ENCODE results near the gene ZNF221. TPM values are rescaled to one million over a fixed set of nuclear protein-coding genes. Genes with fewer than 3 reads are reported as not detected.

Gene ZNF221
- total RNA-seq, 1 donor from 2014 or later: 8.7 TPM

DNA sequence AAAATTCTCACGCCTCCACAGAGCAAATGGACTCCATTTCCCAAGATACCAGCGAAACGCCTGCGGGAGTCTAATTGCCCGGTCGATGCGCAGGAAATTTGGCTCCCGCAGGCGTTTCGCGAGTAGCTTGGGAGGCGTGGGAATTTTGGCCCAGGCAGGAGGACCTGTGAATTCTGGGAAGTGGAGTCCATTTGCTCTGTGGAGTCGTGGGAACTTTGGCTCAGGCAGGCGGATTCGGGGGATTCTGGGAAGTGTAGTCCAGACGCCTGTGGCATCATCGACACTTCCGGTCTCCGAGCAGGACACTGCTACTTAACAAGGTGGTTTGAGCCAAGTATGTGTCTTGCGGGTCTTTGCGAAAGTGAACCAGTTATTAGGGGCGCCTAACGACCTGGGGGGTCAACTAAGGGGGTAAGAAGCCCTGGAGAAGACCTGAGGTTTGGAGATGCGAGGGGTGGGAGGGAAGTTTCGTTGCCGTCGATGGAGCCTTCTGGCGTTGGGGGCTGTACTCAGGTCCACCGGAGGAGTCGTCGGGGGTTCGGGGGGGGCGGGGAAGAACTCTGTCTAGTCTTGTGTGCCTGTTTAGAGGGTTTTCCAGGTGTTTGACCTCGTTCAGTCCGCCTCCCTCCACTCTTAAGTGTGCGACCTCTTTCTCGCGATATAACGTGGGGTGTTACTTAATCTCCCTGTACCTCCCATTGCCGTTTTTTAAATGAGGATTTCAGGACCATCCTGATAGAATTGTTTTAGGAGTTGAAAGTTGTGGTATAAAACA is 33.1 kb downstream of the ZNF221 start, which contains the start of gene ZNF155:
TSS of gene ZNF155 (plus strand) at position 277 of the 775 bp plus-strand sequence. CDS start 4,356 bp downstream, outside the sequence.
- Mint-ChIP-seq H3K9me3 (ENCODE audit: low read depth) (peaks cover 24% of the 10 kb centered on the region), H3K4me1 (ENCODE audit: low read depth) (peaks cover 13% of the 10 kb centered on the region), H3K27me3 (ENCODE audit: low read depth) (no peaks in the 10 kb centered on the region), H3K36me3 (ENCODE audit: low read depth) (peaks cover 12% of the 10 kb centered on the region), H3K4me3 (ENCODE audit: unreplicated experiment) (peak within 1 kb of the TSS; percentile 99), H3K27ac (ENCODE audit: unreplicated experiment) (peak within 1 kb of the TSS; percentile 99)
- DNase-seq (ENCODE audit: low spot score): no peak
- TF ChIP-seq, protein P1, sequence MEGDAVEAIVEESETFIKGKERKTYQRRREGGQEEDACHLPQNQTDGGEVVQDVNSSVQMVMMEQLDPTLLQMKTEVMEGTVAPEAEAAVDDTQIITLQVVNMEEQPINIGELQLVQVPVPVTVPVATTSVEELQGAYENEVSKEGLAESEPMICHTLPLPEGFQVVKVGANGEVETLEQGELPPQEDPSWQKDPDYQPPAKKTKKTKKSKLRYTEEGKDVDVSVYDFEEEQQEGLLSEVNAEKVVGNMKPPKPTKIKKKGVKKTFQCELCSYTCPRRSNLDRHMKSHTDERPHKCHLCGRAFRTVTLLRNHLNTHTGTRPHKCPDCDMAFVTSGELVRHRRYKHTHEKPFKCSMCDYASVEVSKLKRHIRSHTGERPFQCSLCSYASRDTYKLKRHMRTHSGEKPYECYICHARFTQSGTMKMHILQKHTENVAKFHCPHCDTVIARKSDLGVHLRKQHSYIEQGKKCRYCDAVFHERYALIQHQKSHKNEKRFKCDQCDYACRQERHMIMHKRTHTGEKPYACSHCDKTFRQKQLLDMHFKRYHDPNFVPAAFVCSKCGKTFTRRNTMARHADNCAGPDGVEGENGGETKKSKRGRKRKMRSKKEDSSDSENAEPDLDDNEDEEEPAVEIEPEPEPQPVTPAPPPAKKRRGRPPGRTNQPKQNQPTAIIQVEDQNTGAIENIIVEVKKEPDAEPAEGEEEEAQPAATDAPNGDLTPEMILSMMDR (IDR thresholded peaks at IDR 0.05): no peak

DNA sequence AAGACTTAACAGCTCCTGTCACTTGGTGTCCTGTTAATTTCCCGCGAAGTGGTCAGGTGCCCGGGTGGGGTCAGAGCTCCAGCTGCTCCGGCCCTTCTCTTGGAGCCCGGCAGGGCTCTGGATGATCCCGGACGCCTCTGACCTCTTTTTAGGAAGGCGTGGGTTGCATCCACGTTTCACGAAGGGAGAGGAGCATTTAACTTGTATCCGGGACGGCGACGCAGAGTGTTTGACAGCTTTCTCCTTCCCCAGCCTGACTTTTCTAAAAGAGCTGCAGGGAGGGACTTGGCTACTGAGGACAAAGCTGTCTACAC is 33.6 kb downstream of the ZNF221 start:
- no peak for DNase-seq (ENCODE audit: low spot score)
- H3K4me3 Mint-ChIP-seq (ENCODE audit: unreplicated experiment): peak overlapping the region; percentile 99
- H3K36me3 Mint-ChIP-seq (ENCODE audit: low read depth): peaks cover 15% of the 10 kb centered on the region
- TF ChIP-seq, protein P1 (IDR thresholded peaks at IDR 0.05): no peak
- peaks cover 13% of the 10 kb centered on the region for H3K4me1 Mint-ChIP-seq (ENCODE audit: low read depth)
- H3K9me3 Mint-ChIP-seq (ENCODE audit: low read depth): peaks cover 22% of the 10 kb centered on the region
- no peaks in the 10 kb centered on the region for H3K27me3 Mint-ChIP-seq (ENCODE audit: low read depth)
- peak overlapping the region; percentile 99 for H3K27ac Mint-ChIP-seq (ENCODE audit: unreplicated experiment)

DNA sequence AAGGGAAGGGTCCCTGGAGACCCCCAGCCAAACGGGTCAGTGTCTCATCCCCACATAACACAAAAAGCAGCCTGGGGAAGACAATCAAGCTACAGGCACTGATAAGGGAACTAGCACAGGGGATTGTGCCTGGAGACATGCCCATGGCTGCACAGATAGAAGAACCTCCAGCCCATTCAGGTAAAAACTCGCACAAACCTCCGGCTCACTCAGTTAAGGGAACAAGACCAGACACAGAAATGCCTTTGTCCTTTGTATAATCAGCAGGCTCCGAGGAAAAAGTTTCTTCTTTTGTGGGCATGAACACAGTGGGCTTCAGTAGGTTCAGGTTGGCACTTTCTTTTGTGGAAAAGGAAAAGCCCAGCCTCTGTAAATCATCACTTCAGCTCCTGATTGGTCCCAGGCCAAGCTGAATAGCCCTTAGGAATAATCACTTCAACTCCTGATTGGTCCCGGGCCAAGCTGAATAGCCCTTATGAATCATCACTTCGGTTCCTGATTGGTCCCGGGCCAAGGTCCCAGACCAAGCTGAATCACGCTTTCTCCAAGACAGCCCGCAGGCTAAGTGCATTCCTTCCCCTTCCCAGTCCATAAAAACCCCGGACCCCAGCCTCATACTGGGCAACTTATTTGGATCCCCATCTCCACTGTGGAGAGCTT is 46.7 kb downstream of the ZNF221 start:
- DNase-seq (ENCODE audit: low spot score): no peak
- Mint-ChIP-seq H3K4me1 (ENCODE audit: low read depth) (peaks cover 8% of the 10 kb centered on the region), H3K27ac (ENCODE audit: unreplicated experiment) (no peak overlapping the region), H3K9me3 (ENCODE audit: low read depth) (peaks cover 20% of the 10 kb centered on the region), H3K27me3 (ENCODE audit: low read depth) (no peaks in the 10 kb centered on the region), H3K4me3 (ENCODE audit: unreplicated experiment) (no peak overlapping the region), H3K36me3 (ENCODE audit: low read depth) (peaks cover 34% of the 10 kb centered on the region)
- TF ChIP-seq, protein P1 (IDR thresholded peaks at IDR 0.05): no peak

DNA sequence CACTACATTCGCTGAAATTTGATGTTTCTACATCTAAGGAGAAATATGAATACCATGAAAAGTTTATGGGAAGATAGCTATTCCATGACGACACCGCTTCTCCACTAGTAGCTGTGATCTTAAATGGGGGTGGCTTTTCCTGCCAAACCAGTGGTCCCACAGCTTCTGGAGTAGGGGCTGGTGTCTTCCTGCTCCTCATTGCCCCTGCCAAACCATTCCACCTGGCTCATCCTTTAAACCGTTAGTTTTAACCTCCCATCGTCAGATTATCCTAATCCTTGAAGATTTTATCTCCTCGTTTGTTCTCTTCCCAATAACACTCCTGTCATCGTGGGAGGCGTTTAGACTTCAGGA is 51.2 kb downstream of the ZNF221 start:
- H3K36me3 Mint-ChIP-seq (ENCODE audit: low read depth): peaks cover 17% of the 10 kb centered on the region
- peaks cover 22% of the 10 kb centered on the region for H3K9me3 Mint-ChIP-seq (ENCODE audit: low read depth)
- H3K27ac Mint-ChIP-seq (ENCODE audit: unreplicated experiment): peak overlapping the region; percentile 98
- TF ChIP-seq, protein P1 (IDR thresholded peaks at IDR 0.05): no peak
- H3K27me3 Mint-ChIP-seq (ENCODE audit: low read depth): no peaks in the 10 kb centered on the region
- peaks cover 17% of the 10 kb centered on the region for H3K4me1 Mint-ChIP-seq (ENCODE audit: low read depth)
- DNase-seq (ENCODE audit: low spot score): no peak
- H3K4me3 Mint-ChIP-seq (ENCODE audit: unreplicated experiment): peak overlapping the region; percentile 99

DNA sequence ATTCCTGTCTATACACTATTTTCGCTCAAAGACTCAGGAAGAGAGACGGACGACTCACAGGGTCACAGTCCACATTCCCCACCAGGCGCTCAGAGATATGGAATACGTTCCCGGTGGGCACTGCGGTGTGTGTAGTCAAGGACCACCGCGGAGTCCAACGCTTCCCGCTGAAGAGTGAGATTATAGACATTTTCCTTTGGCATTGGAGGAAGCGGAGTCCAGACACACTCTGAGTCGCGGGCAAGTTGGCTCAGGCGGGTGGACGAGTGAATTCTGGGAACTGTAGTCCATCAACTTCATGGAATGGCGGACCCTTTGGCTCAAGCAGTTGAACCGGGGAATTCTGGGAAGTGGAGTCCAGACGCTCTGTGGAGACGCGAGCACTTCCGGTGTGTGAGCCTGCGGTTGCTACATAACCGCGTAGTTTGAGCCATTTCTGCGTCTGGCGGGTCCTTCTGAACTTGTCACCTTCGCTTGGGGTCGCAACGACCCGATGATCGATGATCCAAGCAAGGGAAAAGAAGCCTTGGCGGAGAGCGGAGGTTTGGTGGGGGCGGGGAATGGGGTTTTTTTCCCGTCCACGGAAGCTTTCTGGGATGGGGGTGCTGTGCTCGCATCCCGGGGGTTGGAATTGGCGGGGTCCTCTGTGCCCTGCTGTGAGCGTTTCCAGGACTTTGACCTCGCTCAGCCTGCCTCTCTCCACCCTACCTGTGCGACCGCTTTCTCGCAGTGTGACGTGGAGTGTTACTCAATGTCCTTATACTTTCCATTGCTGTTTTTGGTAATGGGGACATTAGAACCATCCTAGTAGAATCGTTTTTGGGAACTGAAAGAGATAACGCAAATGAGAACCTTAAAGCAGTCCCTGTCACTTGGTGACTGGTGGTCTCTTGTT is 51.8 kb downstream of the ZNF221 start, which contains the start of gene ZNF230:
TSS of gene ZNF230 (plus strand) at position 392 of the 895 bp plus-strand sequence. CDS start 4,122 bp downstream, outside the sequence.
- Mint-ChIP-seq H3K36me3 (ENCODE audit: low read depth) (peaks cover 20% of the 10 kb centered on the region), H3K4me3 (ENCODE audit: unreplicated experiment) (peak within 1 kb of the TSS; percentile 99), H3K27me3 (ENCODE audit: low read depth) (no peaks in the 10 kb centered on the region), H3K4me1 (ENCODE audit: low read depth) (peaks cover 17% of the 10 kb centered on the region), H3K27ac (ENCODE audit: unreplicated experiment) (peak within 1 kb of the TSS; percentile 98), H3K9me3 (ENCODE audit: low read depth) (peaks cover 22% of the 10 kb centered on the region)
- DNase-seq (ENCODE audit: low spot score): peak; percentile 91
- TF ChIP-seq, protein P1 (IDR thresholded peaks at IDR 0.05): no peak
